Activated CD4-positive, alpha-beta T cell treated with anti-CD3 and anti-CD28 coated beads, Interleukin-2, Interleukin-4, amounts not matched to agents 100 ng/mL and 50 ng/mL, durations not matched to agents 16 hours and 8 hours (primary cell): Measurements from ENCODE around the gene PTPRH.
"Not testable (repeated sequence)": the region's sequence is repeated elsewhere in the genome, so short reads cannot be mapped to it uniquely, and the experiment has no call there.

Experiments
- DNase-seq: peaks from one replicate; pipeline ENCODE4 v3.0.0-alpha.2; 2020; ENCODE audit warnings: low spot score

The PTPRH gene

DNA sequence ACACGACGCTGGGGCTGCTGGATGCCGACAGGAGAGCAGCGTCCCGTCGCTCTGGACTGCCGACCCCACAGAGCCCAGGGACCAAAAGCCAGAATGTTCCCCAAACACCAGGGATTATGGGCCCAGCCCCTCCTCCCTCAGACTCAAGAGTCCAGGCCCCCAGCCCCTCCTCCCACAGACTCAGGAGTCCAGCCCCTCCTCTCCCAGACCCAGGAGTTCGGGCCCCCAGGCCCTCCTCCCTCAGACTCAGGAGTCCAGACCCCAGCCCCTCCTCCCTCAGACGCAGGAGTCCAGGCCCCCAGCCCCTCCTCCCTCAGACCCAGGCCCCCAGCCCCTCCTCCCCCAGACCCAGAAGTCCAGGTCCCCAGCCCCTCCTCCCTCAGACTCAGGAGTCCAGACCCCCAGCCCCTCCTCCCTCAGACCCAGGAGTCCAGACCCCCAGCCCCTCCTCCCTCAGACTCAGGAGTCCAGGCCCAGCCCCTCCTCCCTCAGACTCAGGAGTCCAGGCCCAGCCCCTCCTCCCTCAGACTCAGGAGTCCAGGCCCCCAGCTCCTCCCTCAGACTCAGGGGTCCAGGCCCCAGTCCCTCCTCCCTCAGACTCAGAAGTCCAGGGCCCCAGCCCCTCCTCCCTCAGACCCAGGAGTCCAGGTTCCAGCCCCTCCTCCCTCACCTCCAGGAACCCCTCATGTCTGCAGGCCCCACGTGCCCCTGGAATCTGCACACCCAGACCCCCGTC is 15.5 kb upstream of the PTPRH start:
- not testable (repeated sequence) for DNase-seq

- no peak for DNase-seq
These were observed 14.9 kb upstream of the PTPRH start for GRCh38 chr19:55224038-55224665.

GRCh38 chr19:55223291-55224037 is 14.2 kb upstream of the PTPRH start:
- DNase-seq = no peak

GRCh38 chr19:55220525-55220924 is 11.2 kb upstream of the PTPRH start:
- no peak for DNase-seq

DNA sequence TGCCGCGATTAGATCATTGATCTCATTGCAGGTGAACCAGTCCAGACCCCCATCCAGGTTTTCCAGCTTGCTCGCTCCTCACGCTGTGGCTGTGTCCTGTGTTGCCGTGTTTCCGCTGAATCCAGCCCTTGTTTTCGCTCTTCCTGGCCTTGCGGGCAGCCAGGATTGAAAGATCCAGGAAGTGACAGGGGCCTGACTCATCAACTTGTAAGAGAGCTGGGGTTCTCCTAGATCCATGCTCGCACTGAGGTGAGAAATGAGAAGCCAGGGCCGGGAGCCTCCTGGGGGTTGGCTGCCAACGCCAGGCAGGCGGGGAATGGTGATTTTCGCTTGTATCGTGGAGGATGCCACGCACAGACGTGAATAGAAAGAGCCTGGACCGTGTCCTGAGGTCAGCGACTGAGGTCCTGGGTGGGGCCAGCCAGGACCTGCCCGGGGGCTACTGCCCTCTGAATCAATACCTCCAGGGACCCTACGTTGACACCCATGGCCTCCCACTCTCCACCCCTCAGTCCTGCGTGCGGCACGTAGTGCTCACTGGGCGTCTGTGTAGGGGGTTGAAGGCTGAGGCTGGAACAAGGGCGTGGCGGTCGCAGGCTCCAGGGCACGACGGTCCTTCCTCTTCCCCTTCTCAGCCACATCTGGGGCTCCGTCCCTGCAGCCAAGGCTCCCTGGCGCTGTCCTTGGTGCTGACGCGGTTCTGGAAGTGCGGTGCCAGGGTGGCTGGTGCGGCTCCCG is 7.3 kb upstream of the PTPRH start:
- DNase-seq = peak; percentile 56

DNA sequence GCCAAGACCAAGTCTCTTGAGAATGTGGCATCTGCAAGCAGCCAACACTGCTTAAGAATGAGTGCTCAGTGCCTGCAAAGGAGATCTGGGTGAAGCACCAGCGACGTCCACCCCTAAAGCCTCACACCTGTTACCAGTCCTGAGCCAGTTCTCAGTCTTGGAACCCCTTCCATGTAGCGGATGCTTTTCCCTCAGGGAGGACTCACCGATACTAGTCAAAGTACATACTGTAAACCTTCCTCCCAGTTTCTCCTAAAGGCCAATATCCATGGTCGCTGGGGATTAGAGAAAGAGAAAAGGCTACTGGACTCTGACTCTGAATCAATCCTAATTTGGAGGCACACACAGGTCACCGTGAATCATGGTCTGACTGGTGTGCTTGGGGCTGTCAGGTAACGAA is 4.2 kb upstream of the PTPRH start:
- no peak for DNase-seq

DNA sequence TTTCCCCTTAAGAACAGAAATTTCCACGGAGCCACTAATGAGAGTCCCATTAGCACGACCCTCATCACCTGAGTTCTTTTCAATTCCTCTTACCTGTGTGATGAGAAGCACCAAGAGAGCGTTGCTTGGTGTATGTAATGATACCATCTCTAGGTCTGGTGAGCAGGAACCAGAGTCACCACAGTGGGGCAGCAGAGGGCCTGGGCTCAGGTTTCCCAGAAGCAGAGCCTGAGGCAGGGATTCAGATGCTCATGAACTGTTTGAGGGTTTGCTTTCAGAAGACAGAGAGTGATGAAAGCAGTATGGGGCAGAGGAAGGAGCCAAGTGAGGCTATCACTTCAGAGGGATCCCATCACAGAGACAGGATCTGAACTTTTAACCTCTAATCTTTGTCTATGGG is 3.1 kb upstream of the PTPRH start:
- peak; percentile 52 for DNase-seq

- DNase-seq = no peak
These were observed 582 bp upstream of the PTPRH start for GRCh38 chr19:55209693-55210472.

DNA sequence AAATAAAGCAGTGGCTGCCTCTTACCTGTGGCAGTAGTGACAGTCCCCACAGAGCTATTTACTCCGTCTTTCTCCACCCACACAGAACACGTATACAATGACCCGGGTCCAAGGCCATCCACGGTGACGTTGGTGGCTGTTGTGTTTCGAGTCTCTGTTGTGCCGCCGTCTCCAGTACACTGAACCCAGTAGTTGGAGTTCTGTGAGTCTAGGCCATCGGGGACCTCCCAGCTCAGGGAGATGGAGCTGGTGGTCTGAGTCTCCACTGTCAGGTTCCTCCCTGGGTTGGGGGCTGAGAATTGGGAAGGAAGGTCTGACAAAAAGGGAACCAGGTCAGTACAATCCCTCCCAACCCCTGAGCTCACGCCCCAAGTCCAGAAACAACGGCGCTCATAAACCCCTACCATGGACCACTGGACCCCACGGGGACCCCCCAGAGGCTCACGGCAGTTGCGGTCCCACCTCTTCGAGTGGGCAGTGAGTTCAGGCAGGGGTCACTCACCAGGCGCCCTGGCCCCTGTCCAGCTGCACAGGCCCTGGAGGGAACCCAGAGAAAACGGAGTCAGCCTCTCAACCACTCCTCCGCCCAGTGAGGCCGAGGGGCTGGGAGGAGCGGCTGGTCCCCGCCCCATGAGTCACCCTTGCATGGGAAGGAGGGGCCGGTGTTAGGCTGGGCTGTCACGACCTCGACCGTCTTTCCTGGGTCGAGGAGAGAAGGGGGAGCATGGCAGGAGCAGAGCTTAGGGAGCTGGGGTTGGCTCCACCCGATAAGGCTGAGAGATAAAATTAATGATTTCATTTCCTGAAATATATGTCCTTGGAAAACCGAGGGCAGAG is 2.4 kb downstream of the PTPRH start:
- DNase-seq = peak; percentile 42

DNA sequence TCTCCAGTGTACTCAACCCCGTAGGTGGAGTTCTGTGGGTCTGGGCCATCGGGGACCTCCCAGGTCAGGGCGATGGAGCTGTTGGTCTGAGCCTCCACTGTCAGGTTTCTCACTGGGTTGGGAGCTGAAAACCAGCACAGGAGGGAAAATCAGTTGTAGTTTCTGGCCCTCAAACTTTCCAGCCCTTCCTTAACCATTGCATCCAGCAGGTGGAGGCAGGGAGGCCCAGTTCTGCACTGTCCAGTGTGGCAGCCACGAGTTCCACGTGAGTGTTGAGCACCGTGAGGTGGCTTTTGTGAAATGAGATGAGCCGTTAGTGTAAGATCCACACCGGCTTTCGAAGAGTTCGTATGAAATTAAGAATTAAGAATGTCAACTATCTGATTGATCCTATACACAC is 7.1 kb downstream of the PTPRH start:
- DNase-seq = not testable (repeated sequence)

DNA sequence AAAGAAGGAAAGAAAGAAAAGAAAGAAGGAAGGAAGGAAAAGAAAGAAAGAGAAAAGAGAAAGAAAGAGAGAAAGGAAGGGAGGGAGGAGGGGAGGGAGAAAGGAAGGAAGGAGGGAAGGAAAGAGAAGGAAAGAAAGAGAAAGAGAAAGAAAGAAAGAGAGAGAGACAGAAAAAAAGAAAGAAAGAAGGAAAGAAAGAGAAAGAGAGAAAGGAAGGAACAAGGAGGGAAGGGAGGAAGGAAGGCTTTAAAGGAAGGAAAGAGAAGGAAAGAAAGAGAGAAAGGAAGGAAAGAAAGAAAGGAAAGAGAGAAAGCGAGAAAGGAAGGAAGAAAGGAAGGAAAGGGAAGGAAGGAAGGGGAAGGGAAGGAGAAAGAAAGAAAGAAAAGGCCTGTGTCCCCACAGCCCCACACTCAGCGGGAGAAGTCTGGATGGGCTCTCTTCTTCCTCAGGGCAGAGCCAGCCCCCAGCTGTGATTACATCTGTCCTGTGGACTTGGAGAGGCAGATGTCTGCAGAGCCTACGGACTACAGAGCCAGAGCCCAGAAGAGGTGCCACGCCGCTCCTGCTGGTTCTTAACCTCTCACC is 9.6 kb downstream of the PTPRH start:
- no peak for DNase-seq

DNA sequence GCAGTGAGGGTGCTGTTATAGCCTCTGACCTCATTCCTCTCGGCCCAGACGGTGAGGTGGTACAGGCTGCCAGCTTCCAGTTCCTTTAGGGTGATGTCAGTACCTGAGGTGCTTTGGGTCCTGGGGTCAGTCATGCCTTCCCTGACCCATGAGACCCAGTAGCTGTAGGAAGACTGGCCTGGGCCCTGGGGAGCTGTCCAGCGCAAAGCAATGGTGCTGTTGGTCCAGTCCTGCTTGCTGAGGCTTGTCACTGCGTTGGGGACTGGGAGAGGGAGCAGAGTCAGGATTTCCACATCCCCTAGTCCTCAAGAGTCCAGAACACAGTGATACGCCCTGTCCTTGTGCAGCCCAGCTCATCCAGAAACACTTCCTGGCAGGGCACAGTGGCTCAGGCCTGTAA is 10.7 kb downstream of the PTPRH start:
- DNase-seq = no peak

GRCh38 chr19:55197528-55197927 is 11.8 kb downstream of the PTPRH start:
- peak; percentile 14 for DNase-seq

GRCh38 chr19:55196803-55197202 is 12.5 kb downstream of the PTPRH start:
- DNase-seq = no peak

- no peak for DNase-seq
These were observed 15.8 kb downstream of the PTPRH start for GRCh38 chr19:55193481-55193880.

DNA sequence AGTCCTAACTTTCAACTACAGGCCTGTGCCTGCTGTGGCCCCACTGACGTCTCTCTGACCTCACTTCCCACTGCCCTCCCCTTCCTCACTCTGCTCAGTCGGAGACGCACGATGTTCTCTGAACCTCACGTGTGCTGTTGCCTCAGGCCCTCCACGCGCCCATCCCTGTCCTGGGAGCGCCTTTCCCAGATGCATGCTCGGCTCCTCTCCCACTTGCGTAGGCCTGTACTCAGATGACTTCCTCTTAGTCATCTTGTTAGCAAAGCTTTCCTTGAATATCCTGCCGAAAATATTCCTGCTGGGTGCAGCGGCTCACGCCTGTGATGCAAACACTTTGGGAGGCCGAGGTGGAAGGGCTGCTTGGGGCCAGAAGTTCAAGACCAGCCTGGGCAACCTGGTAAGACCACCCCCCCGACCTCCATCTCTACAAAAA is 19.9 kb downstream of the PTPRH start:
- DNase-seq = no peak

DNA sequence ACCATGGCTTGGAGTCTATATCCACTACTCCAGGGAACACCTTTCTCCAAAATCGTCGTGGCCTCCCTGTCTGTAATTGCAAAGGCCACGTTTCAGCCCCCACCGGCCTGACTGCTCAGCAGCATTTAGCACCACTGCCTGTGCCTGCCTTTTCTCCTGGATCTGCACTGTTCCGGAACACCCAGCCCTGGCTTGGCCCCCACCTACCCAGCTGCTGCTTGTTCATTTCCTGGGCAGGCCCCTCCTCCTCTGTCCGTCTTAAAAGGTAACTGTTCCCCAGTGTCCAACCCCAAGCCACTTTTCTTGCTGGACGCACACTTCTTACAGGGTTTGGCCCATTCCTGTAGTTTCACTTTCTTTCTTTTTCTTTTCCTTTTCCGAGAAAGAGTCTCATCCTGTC is 20.7 kb downstream of the PTPRH start:
- DNase-seq = no peak

DNA sequence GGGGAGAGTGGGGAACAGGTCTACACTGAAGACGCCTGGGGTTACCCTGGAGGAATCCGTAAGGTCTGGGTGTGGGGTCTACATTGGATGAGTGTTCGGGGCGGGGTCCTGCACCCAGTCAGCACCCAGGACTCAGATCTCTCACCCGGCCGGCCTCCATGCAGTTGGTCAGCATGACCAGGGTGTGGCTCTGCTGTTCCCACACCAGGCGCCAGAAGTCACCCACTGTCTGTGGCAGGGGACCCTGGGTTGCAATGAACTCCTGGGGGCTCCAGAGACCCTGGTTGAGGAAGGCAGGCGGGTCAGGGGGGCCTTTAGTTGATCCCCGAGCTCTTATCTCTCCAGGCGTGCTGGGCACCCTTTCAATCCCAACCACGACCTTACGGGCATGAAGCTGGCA is 23.2 kb downstream of the PTPRH start:
- no peak for DNase-seq

DNA sequence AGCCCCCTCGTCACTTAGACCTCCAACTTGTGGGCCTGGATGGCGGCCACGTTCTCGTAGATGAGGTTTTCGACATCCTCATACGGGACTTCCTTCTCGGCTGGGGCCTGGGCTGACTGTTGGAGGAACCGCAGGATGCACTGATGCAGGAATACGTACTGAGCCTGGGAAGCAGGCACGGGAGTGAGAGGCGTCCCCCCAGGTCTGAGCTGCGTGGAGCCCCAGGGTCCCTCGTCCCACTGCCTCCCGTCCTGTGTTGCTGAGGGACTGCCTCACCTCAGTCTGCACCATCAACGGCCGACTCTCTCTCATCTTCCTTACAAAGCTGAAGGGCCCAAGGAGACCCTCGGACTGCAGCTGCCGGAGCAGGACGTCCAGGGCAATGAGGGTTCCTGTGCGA is 27.6 kb downstream of the PTPRH start:
- DNase-seq = no peak
